HG03442 (cell line): ENCODE data around the gene SLC24A4.
A peak's percentile ranks its signal among the peaks of the same experiment; 100 is the strongest.

Source experiments
- ATAC-seq: cut with Tn5 transposase; IDR thresholded peaks from one replicate; pipeline ENCODE4 v1.9.1; 2021; ENCODE audit warnings: mild to moderate bottlenecking, moderate library complexity; ENCODE audit not compliant: unreplicated experiment

The SLC24A4 gene

DNA sequence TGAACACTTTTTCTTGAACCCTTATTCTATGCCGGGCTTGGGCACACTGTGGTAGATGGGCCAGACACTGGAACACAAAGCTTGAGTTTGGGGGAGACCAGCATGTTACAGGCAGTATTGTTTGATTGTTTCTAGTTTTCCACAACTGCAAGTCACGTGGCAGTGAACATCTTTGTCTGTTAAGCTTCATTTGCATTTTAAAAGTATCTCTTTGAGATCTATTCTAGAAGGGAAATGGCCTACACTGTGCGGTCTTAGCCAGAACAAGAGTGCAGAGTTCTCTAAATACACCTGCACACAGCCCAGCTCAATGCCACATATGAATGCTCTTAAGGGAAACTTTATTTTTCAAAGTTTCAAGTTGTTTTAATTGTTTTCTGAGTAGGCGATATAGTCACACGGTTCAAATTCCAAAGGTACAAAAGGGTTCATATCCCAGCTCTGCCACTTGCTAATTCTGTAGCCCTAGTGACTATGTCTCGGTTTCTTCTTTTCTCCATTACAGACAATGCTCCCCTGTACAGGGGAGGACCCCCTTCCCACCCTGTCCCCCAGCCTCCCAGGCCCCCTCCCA lies 215.5 kb downstream of the SLC24A4 start:
- peak; percentile 85 for ATAC-seq

DNA sequence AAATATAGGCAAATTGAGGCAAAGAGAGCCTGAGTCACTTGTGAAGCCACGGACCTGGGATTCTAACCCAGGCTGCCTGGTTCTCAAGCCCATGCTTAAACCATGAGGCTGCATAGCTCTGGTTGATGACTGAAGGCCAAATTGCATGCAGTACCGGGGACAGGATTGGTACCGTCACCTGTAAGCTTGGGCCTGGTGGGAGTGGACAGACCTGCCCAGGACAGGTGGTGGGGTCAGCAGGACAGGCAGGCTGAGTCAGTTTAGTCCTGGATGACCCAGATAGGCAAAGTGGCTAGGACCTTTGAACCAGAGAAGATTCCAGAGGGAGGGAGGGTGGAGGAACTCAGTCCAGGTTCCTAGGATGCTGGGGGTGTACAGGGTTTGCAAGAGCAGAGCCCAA lies 216.5 kb downstream of the SLC24A4 start:
- no peak for ATAC-seq

DNA sequence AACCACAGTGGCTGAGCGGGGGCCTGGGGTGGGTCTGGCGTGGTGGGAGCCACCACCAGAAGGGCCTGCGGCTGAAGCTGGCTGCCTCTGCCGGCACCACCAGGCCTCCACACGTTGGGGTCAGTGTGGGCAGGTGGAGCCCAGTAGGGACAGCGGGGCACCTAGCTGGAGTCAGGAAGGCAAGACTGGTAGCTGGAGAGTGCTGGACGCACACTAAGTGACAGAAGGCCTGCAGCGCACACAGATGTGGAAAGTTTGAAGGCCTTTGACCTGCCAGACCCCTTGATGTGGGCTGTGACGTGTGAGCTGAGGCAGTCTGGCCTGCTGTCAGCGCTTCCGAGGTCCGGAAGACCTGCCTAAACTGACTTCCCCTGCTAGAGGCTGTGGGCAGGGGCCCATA lies 216.9 kb downstream of the SLC24A4 start:
- no peak for ATAC-seq

DNA sequence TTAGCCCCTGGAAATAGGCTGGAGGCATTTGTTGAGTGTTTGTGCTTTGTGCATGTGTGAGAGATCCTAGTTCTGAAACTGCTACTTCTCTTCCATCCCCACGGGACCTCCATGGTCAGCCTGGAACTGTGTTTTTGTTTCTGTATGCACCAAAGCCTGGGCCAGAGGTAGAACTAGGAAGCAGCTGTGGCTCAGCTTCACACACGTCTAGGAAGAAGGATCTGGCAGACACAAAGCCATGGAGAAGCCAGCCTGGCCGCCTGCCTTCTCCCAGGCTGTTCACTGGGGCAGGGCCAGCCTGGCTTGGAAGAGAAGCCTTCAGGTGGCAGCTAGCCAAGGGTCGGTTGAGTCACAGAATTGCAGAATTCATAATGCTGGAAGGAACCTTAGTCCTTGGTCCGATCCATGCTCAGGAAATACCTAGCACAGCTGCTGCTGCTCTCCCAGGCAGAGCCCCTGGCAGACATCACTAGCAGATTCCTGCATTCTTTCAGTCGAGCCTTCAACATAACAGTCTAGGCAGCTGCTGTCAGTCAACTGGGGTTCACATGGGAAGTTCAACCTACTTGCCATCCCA lies 217.6 kb downstream of the SLC24A4 start:
- ATAC-seq: no peak

DNA sequence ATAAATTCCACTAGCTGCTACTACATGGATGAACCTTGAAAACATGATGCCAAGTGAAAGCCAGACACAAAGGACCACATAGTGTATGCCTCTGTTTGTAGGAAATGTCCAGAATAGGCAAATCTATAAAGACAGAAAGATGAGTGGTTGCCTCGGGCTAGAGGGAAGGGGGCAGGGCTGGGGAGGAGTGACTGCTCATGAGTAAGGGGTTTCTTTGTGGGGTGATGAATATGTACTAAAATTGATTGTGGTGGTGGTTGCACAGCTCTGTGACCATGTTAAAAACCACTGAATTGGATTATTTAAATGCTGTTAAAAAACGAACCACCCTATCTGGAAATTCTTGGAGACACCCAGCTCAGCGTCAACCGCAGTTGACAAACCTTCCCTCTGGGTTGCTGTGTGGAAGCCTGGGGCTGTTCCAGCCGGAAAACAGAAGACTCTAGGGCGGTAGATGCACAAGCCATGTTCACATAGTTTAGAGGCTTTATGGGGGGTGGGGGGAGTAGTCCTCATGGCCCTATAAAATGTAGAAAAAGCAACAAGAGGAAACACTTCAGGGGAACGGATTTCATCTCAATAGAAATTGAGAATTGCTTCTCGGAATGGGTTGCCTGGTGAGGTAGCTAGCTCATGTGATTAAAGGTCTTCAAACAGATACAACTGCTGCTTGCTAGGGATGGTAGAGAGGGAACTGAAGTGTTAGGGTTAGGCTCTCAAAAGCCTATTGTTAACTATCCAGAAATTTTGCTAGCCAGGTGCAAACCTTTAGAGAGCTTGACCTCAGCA lies 220.0 kb downstream of the SLC24A4 start:
- ATAC-seq: no peak

DNA sequence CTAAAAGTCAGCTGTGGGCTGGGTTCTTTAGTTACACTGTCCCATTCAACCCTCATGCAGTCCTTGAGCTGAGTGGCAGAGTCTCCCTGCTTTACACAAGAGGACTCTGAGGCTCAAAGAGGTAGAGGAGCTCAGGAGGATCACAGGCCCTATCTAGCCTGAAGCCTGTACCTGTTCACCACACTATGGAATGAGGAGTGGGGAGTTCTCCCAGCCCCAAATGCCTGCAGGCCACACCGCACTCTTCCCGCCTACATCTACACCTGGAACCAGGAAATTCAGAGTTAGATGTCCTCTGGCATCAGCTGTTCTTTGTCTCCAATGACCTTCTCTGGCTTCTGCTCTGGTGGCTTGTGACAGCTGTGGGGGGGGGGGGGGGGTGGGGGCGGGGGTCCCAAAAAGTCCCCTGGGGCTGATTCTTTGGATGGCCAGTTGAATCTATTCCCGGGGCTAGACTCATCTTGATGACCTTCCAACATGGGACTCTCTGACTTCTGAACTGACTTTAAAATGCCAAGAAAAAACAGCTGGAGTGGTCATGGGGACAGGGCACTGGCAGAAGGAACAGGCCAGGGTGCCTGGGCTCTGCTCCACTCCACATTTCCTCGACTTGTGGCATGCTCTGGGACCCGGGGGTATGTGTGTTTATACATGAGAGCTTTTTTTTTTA lies 221.2 kb downstream of the SLC24A4 start:
- ATAC-seq: no peak

DNA sequence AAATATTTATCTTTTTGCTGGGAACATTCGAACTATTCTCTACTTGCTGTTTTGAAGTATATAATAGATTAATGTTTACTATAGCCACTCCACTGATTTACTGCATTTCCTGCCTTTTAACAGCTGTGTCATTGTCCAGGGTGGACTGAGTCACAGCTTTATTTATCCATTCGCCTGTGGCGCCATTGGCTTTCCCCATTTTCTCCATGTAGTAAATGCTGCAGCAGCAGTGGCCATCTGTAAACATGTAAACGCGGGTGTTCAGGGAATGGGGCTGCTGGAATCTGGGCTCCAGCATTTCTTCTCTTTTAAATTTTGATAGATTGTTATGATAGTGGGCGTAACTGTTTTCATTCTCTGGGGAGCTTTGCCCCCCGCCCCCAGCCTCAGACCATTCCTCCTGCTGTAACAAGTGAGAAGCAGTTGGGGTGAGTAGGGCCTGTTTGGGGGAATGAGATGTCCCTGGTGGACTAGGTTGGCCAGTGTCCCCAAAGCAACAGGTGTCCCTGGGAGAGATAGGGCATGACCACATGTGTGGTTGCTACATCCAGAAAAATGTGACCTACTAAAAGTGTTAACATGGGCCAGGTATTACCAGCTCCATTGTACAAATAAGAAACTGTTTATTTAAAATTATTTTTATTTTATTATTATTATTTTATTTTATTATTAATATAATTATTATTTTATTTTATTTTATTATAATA lies 223.5 kb downstream of the SLC24A4 start:
- no peak for ATAC-seq

GRCh38 chr14:92549105-92549858 lies 226.3 kb downstream of the SLC24A4 start:
- no peak for ATAC-seq

DNA sequence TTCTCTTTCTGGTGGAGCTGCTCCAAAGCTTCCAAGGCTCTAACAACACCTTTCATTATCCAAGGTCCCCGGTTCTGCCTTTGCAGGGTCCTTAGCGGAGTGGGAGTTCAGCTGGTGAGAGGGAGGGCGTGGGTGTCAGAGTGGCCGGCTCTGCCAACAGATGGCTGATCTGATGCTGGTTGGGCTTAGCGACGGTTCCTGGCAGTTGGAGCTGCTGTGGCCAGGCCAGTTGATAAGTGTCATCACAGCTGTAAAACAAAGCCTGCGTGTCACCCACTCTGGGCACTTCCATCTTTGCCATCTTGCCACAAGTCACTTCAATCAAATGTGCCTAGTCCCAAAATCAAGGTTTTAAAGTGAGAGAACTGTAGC lies 226.9 kb downstream of the SLC24A4 start:
- ATAC-seq: no peak
